Tibial nerve (tissue), 4 donors: ENCODE data around the gene LMO7.

Experiments used
- CTCF ChIP-seq, 5 experiments: fragments of 200-600 bp in 3 of 5; fragments of 450-650 bp in 2 of 5; sonication (generic) in 3 of 5; IDR thresholded peaks; one replicate each; pipeline ENCODE4 v1.5.1; 2016 to 2019; ENCODE audit warnings: antibody characterized with exemption in 5 of 5, mild to moderate bottlenecking in 3 of 5, moderate library complexity in 2 of 5
- EP300 ChIP-seq, 2 donors: sonication (generic); formaldehyde crosslinking; IDR thresholded peaks; one replicate each; pipeline ENCODE4 v1.6.1; 2017; ENCODE audit warnings: antibody characterized with exemption in 2 of 2, mild to moderate bottlenecking in 1 of 2
- POLR2A ChIP-seq, 2 donors: fragments of 450-650 bp; IDR thresholded peaks; one replicate each; pipeline ENCODE4 v1.6.1; 2017; ENCODE audit warnings: antibody characterized with exemption in 2 of 2, mild to moderate bottlenecking in 2 of 2, moderate library complexity in 2 of 2

- TF ChIP-seq CTCF (IDR thresholded peaks at IDR 0.05) (no peak), EP300 (IDR thresholded peaks at IDR 0.05) (no peak), POLR2A (IDR thresholded peaks at IDR 0.05) (no peak)
Observed at GRCh38 chr13:75818968-75819225, 182.8 kb downstream of the LMO7 start.
